Left lobe of liver (tissue), 2 donors: Measurements from ENCODE around the gene CASKIN1. TPM values are rescaled to one million over a fixed set of nuclear protein-coding genes. Genes with fewer than 3 reads are reported as not detected.
A peak's percentile ranks its signal among the peaks of the same experiment; 100 is the strongest.

Experiments
- ATAC-seq: fragments of 200-7000 bp; cut with Tn5 transposase; one replicate; pipeline ENCODE4 v1.9.1; 2020; ENCODE audit warnings: mild to moderate bottlenecking, moderate library complexity
- DNase-seq: peaks from one replicate; pipeline ENCODE4 v3.0.0-alpha.2; 2020; ENCODE audit warnings: low spot score
- total RNA-seq: library from RNA; stranded (reverse); gene quantifications from one replicate; pipeline ENCODE4 v1.2.1, GENCODE V29; 2021
- donor health status: DM: no; HTN: no; CAD: no; lungs with moderate emphysema.
- donor health status: DM: no; HTN: yes; CAD: no.

CASKIN1 gene
- total RNA-seq, 1 donor from 2014 or later: 0.05 TPM

GRCh38 chr16:2178321-2179106, 17.9 kb downstream of the CASKIN1 start:
- peak; percentile 8 for ATAC-seq

GRCh38 chr16:2177561-2177960, 18.8 kb downstream of the CASKIN1 start:
- ATAC-seq (no peak), DNase-seq (no peak)

More at GRCh38 chr16:2178321-2179106, 17.9 kb downstream of the CASKIN1 start:
- no peak for DNase-seq

GRCh38 chr16:2177101-2177500, 19.3 kb downstream of the CASKIN1 start:
- ATAC-seq (no peak), DNase-seq (no peak)

- ATAC-seq (no peak), DNase-seq (no peak)
These were observed 20.4 kb downstream of the CASKIN1 start for GRCh38 chr16:2176047-2176446.

GRCh38 chr16:2175454-2175853, 21.0 kb downstream of the CASKIN1 start:
- DNase-seq (no peak), ATAC-seq (no peak)

GRCh38 chr16:2174396-2175131, 21.8 kb downstream of the CASKIN1 start:
- ATAC-seq (no peak), DNase-seq (no peak)

GRCh38 chr16:2173916-2174315, 22.5 kb downstream of the CASKIN1 start:
- ATAC-seq: no peak

GRCh38 chr16:2173366-2173765, 23.0 kb downstream of the CASKIN1 start:
- no peak for DNase-seq
- ATAC-seq: no peak

More at GRCh38 chr16:2173916-2174315, 22.5 kb downstream of the CASKIN1 start:
- DNase-seq: no peak

- no peak for ATAC-seq
- no peak for DNase-seq
These were observed 23.6 kb downstream of the CASKIN1 start for GRCh38 chr16:2172688-2173335.

- ATAC-seq: no peak
- DNase-seq: no peak
These were observed 24.7 kb downstream of the CASKIN1 start for GRCh38 chr16:2171601-2172178.

GRCh38 chr16:2170587-2171435, 25.6 kb downstream of the CASKIN1 start:
- ATAC-seq: no peak
- no peak for DNase-seq

- no peak for ATAC-seq
These were observed 26.3 kb downstream of the CASKIN1 start for GRCh38 chr16:2170080-2170479.

GRCh38 chr16:2167068-2167638, 29.3 kb downstream of the CASKIN1 start:
- ATAC-seq: peak; percentile 69
- DNase-seq: peak; percentile 67

More at GRCh38 chr16:2170080-2170479, 26.3 kb downstream of the CASKIN1 start:
- DNase-seq: no peak

- ATAC-seq: peak; percentile 62
- DNase-seq: peak; percentile 74
These were observed 29.9 kb downstream of the CASKIN1 start for GRCh38 chr16:2166263-2167067.

- DNase-seq (no peak), ATAC-seq (no peak)
These were observed 30.5 kb downstream of the CASKIN1 start for GRCh38 chr16:2165861-2166260.

GRCh38 chr16:2163211-2163881, 33.1 kb downstream of the CASKIN1 start:
- ATAC-seq (no peak), DNase-seq (no peak)

GRCh38 chr16:2162676-2163118, 33.7 kb downstream of the CASKIN1 start:
- no peak for DNase-seq
- no peak for ATAC-seq

- DNase-seq (no peak), ATAC-seq (no peak)
These were observed 34.5 kb downstream of the CASKIN1 start for GRCh38 chr16:2161911-2162310.
